DMS114 treated with DMSO at 0.1 percent for 48 hours (cell line): ENCODE measurements around the gene PRKCH.
"Not testable (repeated sequence)": the region's sequence is repeated elsewhere in the genome, so short reads cannot be mapped to it uniquely, and the experiment has no call there.

ENCODE experiments used
- DNase-seq: peaks from one replicate; lab custom pipeline; 2025; ENCODE audit not compliant: unreplicated experiment; lab: John Stamatoyannopoulos, UW

PRKCH gene

GRCh38 chr14:61453103-61453767, 131.9 kb downstream of the PRKCH start:
- DNase-seq = no peak

- DNase-seq = no peak
Measured at GRCh38 chr14:61454545-61454944, 133.2 kb downstream of the PRKCH start.

DNA sequence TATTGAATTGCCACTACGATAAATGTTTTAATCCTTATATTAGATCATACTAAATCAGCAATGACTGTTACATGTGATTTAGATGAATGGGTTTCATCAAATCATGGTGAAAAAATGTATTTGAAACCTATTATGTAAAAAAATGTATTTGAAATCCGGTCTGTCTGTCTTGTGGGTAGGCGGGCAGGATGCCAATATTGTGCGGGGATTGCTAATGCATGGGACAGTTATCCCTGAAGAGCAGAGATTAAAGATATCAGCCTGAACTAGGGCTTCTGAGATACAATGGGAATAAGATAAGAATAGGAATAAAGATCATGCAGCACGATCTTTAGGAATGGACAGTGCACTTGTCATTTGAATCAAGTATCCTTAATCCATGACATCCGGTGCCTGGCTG, 134.0 kb downstream of the PRKCH start:
- no peak for DNase-seq

DNA sequence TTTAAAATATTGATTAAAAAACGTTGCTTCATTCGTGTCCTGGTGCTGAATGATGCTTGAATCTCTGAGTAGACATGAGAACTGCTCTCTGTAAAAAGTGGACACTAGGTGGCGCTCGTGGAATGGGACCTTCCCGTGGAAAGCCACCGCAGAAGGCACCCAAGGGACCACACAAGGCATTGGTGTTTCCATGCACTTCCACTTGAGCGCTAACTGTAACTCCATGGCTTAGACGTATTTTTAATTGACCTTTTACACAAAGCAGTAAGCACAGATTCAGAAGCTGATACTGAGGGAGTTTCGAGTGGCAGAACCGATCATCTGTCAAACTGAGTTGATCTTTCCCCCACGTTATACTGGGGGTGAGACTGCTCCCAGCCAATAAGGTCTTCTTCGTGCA, 135.3 kb downstream of the PRKCH start:
- DNase-seq = peak; percentile 42

DNA sequence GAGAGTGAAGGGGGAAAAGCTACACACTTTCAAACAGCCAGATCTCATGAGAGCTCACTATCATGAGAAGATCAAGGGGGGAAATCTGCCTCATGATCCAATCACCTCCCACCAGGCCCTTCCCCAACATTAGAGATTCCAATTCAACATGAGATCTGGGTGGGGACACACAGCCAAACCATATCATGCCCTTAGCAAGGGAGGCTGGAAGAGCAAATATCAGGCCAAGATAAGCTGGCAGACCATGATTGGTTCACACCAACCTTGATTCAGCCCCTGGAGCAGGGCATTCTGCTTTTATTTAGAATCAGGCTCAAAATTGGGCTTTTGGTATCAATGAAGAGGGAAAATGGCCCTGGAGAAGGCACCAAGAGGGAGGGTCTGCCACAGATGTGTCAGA, 137.4 kb downstream of the PRKCH start:
- no peak for DNase-seq

DNA sequence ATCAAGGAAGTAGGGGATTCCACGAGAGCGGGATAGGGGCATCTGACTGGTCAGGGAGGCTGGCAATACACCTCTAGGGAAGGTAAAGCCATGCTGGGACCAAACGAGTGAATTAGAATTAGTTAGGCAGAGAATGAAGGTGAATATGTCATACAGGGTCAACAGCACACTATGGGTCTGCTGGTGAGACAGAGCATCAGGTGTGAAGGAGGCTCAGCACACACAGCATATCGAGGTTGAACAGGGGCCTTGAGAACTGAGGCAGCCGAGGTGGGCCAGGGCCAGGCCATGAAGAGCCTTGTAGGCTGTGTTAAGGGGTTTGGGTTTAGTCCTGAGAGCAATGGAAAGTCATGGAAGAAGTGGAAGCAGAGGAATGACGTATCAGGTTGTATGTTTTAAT, 137.8 kb downstream of the PRKCH start:
- no peak for DNase-seq

- DNase-seq = no peak
Measured at GRCh38 chr14:61460063-61460462, 138.7 kb downstream of the PRKCH start.

DNA sequence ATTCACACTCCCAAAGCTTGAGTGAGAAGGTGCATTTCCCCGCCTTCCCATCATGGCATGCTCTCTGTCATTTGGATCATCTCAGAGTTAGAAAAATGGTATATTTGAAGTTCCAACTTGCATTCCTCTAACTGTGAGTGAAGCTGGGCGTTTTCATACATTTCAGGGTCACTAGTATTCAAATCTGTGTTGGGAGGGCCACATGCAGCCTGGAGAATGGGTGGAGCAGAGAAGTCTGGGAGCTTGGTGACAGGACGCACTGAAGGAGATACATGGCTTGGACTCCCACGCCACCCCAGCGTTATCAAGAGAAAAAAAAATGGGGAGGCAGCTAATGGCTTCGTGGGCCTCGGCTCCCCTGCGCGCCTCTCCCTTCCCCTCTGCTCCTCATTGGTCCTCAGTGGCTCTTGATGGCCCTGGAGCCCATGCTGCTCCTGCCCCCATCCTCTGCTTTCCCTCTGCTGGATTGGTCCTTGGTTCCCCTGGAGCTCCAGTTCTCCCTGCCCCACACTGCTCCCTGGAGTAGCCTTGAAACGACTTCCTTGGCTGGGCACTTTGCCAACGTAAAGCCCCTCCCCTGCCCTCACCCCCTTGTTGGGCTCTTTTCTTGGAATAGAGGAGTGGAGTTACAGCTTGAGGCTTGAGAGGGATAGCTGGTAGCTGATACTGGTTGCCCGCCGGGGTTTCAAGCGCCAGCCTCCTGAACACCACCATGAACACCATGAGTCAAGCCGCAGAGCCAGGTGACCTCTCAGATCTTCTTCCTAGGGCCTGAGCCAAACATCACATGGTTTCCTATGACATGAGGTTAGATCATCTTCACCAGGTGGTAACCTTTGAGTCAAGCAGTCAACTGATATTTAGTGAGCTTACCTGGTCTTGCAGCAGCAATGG, 139.6 kb downstream of the PRKCH start:
- no peak for DNase-seq

DNA sequence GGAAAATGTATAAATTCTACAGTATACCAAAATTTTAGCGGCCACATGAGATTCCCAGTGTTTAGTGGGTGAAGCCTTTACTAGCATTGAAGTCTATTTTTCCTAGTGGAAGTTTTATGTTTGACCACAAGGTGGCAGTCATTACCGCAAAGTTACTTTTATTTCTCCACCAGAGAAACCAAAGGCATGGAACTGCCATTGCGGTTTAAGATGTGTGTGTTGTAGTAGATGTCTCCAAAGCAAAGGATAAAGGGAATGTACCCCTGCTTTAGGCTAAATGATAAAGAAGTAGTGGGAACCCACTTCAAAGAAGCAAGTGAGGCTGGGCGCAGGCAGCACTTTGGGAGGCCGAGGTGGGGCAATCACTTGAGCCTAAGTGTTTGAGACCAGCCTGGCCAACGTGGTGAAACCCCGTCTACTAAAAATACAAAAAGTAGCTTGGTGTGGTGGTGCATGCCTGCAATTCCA, 140.5 kb downstream of the PRKCH start:
- DNase-seq = peak; percentile 53

DNA sequence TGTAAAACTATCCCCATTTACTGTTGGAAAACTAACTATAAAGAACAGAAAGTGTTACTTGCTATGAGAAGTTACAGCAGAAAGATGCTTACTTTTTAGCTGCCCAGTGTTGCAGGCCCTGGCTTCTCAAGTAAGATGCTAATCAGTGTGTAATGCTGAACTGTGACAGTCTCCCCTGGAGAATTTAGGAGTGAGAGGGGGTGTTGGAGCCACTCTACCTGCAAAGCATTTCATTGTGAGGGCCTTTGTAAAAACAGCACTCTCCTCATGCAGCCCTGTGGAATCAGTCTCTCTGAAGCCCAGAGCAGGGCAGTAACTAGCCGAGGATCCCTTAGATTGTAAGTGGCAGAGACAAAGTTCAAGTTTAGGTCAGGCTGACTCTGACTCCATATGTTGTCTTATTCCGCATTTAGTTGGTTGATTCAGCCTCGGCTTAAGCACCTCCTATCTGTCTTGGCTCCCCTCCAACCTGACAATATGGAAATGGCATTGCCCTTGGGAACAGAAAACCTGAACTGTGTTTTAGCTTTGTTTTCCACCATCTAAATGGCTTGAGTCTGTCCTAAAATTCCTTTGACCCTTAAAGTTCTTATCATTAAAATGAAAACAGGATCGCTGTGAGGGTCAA, 141.3 kb downstream of the PRKCH start:
- DNase-seq = no peak

DNA sequence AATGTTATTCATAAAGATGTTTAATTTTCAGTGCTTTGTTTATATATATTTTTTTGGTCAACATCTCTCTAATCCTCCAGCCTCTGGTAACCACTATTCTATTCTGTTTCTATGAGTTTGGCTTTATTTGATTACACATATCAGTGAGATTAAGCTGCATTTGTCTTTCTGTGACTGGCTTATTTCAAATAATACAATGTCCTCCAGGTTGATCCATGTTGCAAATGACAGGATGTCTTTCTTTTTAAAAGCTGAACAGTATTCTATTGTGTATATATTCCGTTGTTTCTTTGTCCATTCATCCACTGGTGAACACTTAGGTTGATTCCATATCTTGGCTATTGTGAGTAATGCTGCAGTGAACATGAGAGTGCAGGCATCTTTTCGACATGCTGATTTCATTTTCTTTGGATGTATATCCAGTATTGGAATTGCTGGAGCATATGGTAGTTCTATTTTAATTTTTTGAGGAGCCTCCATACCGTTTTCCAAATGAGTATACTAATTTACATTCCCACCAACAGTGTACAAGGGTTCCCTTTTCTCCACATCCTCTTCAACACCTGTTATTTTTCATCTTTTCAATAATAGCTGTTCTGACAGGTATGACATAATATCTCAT, 142.4 kb downstream of the PRKCH start:
- DNase-seq = no peak

GRCh38 chr14:61464539-61465320, 143.4 kb downstream of the PRKCH start:
- DNase-seq = not testable (repeated sequence)

DNA sequence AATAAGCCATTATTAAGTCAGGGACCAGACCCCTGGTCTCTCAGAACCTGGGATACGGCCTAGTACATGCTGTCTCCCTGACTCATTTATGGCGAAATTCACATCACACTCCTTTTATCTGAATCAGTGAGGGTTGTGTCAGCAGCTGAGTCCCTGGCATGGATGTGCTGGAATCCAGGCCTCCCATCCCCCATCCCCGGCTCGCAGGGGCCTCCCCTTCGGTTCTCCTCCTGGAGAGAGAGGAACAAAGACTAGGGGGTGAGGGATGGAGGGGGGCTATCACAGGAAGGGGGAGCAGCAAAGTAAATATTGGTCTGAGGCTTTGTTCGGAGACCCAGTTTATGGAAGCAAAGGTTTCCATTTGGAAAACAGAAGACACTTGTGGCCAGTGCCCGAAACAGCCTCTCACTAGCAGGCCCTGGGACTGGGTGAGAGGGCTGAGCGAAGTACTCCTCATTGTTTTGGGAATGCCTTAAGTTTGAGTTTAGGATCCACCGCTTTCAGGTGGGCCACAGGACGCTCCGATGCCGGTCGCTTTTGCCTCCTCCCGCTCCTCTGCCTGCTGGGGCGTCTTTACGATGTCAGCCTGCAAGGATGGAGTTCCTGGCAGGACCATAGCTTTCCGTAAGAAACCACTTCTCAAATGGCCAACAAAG, 145.0 kb downstream of the PRKCH start:
- no peak for DNase-seq

- DNase-seq = no peak
Measured at GRCh38 chr14:61466905-61467280, 145.5 kb downstream of the PRKCH start.

GRCh38 chr14:61467296-61467695, 145.9 kb downstream of the PRKCH start:
- no peak for DNase-seq

GRCh38 chr14:61468063-61468825, 146.9 kb downstream of the PRKCH start:
- no peak for DNase-seq

GRCh38 chr14:61469781-61470180, 148.4 kb downstream of the PRKCH start:
- DNase-seq = no peak

GRCh38 chr14:61470261-61470960, 149.0 kb downstream of the PRKCH start:
- DNase-seq = no peak

DNA sequence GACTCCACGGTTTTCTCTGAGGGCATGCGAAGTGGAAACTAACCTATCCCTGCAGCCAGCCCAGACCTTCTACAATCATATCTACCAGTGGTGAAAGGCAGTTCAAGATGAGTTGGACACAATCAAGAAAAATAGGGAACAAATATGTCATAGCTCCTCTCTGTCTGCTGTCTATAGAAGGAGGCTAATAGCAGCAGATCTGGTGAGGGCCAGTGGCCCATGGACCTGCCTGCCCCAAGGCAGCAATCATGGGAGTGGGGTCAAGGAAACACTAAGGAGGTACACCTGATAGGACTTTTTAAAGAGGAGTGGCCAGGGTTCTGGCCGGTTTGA, 149.5 kb downstream of the PRKCH start:
- no peak for DNase-seq
